Activated CD8-positive, alpha-beta memory T cell treated with anti-CD3 and anti-CD28 coated beads for 1 hour (primary cell): ENCODE measurements around the gene POLH.
A peak's percentile ranks its signal among the peaks of the same experiment; 100 is the strongest.
"Not testable (repeated sequence)": the region's sequence is repeated elsewhere in the genome, so short reads cannot be mapped to it uniquely, and the experiment has no call there.

ENCODE experiments used
- DNase-seq, 2 donors: peaks; one replicate each; pipeline ENCODE4 v3.0.0-alpha.2; 2020; ENCODE audit warnings: low read depth in 1 of 2; ENCODE audit errors: extremely low read depth in 1 of 2

Gene POLH

GRCh38 chr6:43575772-43576551 is at the start of gene POLH, which contains the start of gene XPO5:
Gene POLH (plus strand): TSS chr6:43576185. CDS start chr6:43582320, 6,135 bp downstream.
Gene XPO5 (minus strand): TSS chr6:43576038. CDS start chr6:43575864, 174 bp downstream.
- DNase-seq: peak; percentile 75 to 87

DNA sequence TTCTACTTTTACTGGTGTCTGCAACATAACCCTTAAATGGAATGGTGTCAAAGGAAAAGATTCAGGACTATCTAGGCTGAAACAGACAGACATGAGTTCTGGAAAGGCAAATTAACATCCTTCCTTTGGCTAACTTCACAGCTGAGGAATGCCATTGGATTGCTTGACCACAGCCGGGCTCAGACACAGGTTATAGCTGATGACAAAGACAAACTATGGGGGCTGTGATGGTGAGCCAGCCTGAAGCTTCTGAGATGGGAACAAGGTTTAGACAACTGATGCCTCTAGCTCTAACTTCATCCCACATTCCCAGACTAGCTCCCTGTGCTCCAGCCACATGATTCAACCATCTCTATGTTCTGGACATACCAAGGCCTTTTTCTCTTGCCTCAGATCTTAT is 43.8 kb upstream of the POLH start:
- no peak for DNase-seq

GRCh38 chr6:43538986-43539385 is 37.0 kb upstream of the POLH start:
- not testable (repeated sequence) for DNase-seq

DNA sequence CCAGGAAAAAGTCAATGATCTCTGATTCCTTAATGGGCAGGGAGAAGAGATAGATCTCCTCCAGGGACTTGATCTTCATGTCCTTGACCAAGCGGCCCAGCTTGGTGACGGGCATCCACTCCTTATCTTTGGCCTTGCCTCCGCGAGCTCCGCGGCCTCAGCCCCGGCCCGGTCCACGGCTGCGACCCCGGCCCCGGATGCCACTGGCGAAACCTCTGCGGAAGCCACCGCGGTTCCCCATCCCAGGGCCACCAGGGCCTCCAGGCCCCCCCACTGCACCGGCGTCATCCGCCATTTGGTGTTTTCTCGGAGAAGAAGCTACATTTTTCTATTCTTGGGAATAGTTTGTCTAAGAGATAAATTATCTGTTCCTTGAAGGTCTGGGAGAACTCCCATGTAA is 36.6 kb upstream of the POLH start:
- DNase-seq: not testable (repeated sequence)

GRCh38 chr6:43540507-43540906 is 35.5 kb upstream of the POLH start:
- DNase-seq: no peak

- no peak for DNase-seq
Measured at GRCh38 chr6:43541774-43542471, 34.1 kb upstream of the POLH start.

- DNase-seq: no peak
Measured at GRCh38 chr6:43544461-43544860, 31.5 kb upstream of the POLH start.

DNA sequence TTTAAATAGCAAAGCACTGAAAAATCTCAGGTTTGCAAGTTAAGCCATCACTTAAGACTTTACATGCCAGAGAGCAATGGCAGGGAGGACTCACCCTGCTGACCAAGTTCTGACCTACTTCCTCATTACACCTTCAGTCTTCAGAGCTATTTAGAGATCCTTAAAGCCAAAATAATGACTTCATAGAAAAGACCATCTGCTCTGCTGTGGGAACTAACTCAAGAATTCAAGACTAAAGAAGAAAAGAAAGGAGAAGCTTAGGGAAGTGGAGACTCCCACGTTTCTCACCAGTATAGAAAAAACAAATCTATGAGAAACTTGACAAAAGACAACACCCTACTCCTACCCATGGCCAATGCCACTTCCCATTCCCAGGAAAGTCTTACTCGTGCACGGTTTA is 28.8 kb upstream of the POLH start:
- no peak for DNase-seq

GRCh38 chr6:43557620-43558019 is 18.4 kb upstream of the POLH start:
- not testable (repeated sequence) for DNase-seq

GRCh38 chr6:43559328-43559727 is 16.7 kb upstream of the POLH start:
- no peak for DNase-seq

DNA sequence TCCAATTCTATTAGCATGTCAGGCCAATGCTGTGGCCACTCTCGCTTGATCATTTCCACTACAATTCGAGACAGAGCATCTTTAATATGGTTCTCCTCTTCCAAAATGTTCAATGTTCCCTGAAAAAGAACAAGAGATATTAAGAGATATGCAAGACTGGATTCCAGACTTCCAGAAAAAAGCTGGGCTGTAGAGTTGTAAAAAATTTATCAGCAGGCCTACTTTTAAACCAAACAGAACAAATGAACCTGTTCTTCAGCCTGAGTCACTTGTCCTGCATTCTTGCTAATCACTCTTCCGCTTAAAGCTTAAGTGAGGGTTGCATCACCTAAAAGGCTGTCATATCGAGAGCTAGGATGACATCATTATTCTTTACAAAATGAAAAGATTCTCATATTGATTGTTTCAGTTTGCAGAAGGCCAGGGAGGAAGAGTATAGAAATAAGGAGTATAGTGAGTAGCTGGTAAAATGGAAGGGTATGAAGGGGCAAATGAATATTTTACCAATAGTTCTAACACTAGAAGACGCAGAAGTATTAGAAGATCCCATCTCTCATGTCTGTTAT is 5.0 kb upstream of the POLH start:
- DNase-seq: no peak

DNA sequence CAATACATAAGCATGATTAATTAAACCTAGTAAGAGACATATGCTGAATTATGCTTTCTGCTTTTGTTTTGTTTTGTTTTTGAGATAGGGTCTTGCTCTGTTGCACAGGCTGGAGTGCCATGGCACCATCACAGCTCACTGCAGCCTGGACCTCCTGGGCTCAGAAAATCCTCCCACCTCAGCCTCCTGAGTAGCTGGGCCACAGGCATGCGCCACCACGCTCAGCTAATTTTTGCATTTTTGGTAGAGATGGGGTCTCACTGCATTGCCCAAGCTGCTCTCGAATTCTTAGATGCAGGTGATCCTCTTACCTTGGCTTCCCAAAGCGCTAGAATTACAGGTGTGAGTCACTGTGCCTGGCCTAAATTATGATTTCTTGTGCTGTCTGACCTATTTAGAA is 4.0 kb upstream of the POLH start:
- no peak for DNase-seq

DNA sequence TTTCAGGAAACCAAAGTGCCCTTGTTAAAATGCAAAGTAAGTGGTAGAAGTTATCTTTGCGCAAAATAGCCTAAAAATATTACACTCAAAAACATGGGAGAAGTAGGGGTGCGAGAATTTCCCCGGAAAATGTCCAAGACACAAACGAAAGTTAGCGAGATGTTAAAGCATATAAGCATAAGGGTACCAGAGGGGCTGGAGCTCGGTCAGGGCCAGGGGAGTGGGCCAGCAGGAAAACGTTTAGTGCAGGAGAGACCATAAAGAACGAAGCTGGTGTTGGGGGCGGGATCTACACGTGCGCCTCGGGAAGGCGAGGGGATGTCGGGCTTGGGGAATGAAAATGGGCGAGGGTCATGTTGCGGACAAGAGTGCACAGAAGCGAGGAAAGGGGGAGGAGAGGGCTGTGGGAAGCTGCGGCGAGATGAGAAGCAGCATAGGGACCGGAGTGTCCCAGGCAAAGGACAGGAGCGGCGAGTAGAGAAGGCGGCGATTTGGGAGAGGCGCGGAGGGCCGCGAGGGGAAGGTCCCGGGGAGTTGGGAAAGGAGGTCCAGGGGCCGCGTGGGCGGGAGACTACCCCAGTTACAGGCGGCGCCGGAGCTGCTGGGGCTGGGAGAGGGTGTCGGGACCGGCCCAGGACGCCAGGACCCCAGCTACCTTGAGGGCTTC is 747 bp upstream of the POLH start:
- no peak for DNase-seq

GRCh38 chr6:43578748-43579147 is 2.8 kb downstream of the POLH start:
- no peak for DNase-seq

DNA sequence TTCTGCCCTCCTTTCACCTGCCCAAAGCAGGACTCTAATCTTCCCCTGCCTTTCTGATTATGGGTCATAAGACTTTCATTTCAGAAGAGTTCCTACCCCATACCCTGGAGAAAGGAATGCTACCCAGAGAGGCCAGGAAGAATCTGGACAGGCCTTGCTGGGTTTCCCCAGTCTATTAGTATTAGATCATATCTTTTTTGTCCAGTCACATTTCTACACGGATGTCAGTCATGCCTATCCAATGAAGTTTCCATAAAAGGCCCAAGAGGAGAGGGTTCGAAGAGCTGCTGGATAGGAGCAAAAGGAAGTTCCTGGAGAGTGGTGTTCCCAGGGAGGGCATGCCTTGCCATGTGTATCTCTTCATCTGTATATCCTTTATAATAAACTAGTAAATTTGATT is 3.2 kb downstream of the POLH start:
- DNase-seq: no peak

- DNase-seq: no peak
Measured at GRCh38 chr6:43582911-43583310, 6.9 kb downstream of the POLH start.

DNA sequence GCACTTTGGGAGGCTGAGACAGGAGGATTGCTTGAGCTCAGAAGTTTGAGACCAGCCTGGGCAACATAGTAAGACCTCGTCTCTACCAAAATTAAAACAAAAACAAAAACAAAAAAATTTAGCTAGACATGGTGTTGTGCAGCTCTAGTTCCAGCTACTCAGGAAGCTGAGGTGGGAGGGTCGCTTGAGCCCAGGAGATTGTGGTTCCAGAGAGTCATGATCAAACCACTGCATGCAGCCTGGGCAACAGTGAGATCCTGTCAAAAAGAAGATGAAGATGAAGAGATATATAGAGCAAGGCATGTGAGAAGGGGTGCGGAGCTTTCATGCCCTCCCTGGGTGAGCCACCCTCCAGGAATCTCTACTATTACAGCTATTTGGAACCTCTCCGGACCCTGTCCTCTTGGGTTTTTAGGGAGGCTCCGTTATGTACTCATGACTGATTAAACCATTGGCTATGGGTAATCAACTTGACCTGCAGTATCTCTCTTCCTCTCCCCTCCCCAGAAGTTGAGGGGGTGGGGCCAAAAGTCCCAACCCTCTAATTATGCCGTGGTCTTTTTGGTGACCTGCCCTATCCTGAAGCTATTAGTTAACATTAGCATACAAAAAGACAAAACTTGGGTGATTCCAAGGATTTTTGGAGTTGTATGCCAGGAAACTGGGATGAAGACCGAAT is 9.0 kb downstream of the POLH start:
- no peak for DNase-seq

GRCh38 chr6:43588194-43588593 is 12.2 kb downstream of the POLH start:
- DNase-seq: no peak

DNA sequence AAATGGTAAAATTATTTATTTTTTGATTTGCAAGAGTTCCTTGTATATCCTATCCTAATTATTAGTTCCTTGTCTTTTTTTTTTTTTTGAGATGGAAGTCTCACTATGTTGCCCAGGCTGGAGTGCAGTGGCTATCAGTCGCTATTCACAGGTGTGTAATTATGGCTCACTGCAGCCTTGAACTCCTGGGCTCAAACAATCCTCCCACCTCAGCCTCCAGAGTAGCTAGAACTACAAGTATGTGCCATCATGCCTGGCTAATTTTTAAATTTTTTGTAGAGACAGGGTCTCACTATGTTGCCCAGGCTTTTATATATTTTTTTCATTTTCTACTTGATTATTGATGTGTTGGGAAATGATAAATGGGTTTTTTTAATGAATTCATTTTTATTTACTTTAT is 13.6 kb downstream of the POLH start:
- DNase-seq: not testable (repeated sequence)

- no peak for DNase-seq
Measured at GRCh38 chr6:43593938-43594337, 18.0 kb downstream of the POLH start.

DNA sequence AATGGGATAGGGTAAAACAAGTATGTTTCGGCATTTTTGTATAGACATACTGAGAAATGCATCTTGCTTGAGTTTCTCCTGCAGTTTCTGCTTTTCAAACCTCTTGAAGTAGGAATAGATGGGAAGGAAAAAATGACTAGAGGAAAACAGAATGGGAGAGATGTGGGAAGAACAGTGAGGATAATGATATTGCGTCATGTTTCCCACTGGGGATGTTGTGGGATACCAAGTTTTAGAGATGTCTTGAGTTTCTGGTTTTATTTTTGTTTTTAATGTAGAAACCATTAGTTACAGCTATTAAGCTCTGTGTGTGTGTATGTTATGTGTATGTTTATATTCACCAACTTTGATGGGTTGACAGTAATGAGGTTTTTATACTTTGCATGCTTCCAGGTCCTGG is 24.6 kb downstream of the POLH start:
- DNase-seq: no peak
